A673 (cell line): ENCODE results near the gene SLC24A4.

ENCODE experiments used
- EZH2 ChIP-seq: fragments of 200-600 bp; sonication (generic); IDR thresholded peaks from 2 replicates; pipeline ENCODE4 v1.6.1; 2017; ENCODE audit warnings: borderline replicate concordance, low read depth, mild to moderate bottlenecking, mixed read lengths, antibody characterized with exemption, low read length; ENCODE audit not compliant: poor library complexity, severe bottlenecking
- TF ChIP-seq, protein P1 (sequence below): fragments of 300-800, 200-600 bp; sonication (generic); conservative IDR thresholded peaks from 2 replicates; pipeline ENCODE4 v1.5.1; 2017; ENCODE audit warnings: low read depth, mild to moderate bottlenecking, antibody characterized with exemption, low read length, moderate library complexity, mixed read lengths

DNA sequence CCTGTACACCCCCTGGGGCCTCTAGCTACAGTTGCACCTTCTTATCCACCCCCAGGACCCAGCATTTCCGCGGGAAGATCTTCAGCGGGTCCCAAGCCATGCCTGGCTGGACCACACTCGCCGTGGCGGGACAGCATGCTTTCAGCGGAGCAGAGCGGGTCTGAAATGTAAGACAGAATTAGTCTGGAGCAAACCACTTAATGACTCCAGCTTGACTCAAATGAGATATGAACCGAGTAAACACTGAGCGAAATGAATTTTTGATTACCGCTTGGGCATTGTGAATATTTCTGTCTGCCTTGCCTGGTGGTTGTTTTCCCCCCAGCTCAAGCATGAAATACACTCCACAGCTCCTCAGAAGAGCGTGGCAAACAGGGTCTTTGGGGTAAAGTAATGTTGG is 60.8 kb downstream of the SLC24A4 start:
- TF ChIP-seq, protein P1, sequence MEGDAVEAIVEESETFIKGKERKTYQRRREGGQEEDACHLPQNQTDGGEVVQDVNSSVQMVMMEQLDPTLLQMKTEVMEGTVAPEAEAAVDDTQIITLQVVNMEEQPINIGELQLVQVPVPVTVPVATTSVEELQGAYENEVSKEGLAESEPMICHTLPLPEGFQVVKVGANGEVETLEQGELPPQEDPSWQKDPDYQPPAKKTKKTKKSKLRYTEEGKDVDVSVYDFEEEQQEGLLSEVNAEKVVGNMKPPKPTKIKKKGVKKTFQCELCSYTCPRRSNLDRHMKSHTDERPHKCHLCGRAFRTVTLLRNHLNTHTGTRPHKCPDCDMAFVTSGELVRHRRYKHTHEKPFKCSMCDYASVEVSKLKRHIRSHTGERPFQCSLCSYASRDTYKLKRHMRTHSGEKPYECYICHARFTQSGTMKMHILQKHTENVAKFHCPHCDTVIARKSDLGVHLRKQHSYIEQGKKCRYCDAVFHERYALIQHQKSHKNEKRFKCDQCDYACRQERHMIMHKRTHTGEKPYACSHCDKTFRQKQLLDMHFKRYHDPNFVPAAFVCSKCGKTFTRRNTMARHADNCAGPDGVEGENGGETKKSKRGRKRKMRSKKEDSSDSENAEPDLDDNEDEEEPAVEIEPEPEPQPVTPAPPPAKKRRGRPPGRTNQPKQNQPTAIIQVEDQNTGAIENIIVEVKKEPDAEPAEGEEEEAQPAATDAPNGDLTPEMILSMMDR, result no peak
- no peak for TF ChIP-seq EZH2
